Jurkat, Clone E6-1 (cell line): Measurements from ENCODE around the gene HBS1L.
A peak's percentile ranks its signal among the peaks of the same experiment; 100 is the strongest.
"Not testable (repeated sequence)": the region's sequence is repeated elsewhere in the genome, so short reads cannot be mapped to it uniquely, and the experiment has no call there.

Experiments used
- DNase-seq: peaks from one replicate; pipeline ENCODE4 v3.0.0-alpha.2; 2011; ENCODE audit warnings: low read depth, low spot score
- H3K4me3 ChIP-seq: 2 replicates; pipeline ENCODE4 v1.5.1; 2011; ENCODE audit warnings: mild to moderate bottlenecking, low read length, control low read depth, moderate library complexity

HBS1L gene

GRCh38 chr6:135084001-135084915, 29.6 kb upstream of the HBS1L start:
- H3K4me3 ChIP-seq: no peak overlapping the region

DNA sequence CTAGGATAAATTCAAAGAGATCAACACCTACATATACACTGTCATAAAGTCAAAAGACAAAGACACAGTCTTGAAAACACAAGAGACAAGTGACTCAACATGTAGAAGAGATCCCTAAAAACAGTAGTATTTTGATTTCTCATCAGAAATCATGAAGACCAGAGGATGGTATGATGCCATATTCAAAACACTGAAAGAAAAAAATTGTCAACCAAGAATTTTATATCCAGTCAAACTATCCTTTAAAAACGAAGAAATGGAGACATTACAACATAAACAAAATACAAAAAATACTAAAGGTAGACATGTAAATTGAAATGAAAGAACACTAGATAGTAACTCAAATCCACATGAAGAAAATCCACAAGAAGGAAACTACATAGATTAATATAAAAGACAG, 27.3 kb upstream of the HBS1L start:
- no peak for DNase-seq
- no peak overlapping the region for H3K4me3 ChIP-seq

More at GRCh38 chr6:135084001-135084915, 29.6 kb upstream of the HBS1L start:
- DNase-seq: peak; percentile 62

- no peak for DNase-seq
- H3K4me3 ChIP-seq: no peak overlapping the region
These were observed 20.4 kb upstream of the HBS1L start for GRCh38 chr6:135075018-135075417.

DNA sequence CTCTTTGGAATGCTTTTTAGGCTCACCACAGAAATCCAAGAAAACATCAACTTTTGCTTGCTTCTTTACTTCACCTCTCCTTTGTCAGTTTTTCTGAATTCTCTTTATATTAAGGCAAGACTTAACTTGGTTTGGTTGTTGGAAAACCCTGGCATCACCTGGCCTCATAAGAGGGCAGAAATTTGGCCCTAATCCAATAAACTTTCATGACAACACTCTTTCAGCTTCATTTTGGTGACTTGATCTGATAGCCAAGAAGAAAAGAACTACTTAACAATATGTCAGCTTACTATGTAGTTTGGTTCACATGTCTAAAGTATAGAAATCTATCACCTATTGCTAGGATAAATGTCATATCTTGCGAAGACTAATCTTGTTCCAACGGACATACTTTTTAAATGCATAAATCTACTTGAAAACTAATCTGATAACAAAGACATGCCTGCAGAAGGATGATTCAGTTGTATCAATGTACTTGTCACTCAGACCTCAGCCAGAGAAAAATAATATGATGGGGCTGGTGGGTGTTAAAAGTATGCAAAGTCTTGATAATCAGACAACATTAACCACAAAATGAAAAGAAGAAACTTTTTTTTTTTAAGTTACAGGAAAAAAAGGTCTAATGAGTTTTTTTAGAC, 19.3 kb upstream of the HBS1L start:
- H3K4me3 ChIP-seq: no peak overlapping the region
- DNase-seq: no peak

DNA sequence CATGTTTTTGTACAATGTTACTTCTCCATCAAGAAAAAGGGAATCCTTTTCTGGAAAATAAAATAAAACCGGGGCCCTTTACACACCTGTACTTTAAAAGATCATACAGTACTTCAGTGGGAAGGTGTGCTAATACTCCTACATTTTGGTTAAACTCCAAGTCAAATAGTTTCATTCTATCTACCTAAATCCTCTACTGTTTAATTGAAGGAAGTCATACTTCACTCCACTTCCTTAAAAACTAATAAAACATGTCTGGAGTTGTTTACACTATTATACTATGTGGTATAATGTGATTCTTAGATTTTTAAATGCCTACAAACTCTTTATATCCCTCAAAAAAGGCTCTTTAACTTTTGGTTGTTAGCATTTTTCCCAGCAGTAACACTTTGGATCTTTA, 18.6 kb upstream of the HBS1L start:
- H3K4me3 ChIP-seq: no peak overlapping the region
- DNase-seq: no peak

GRCh38 chr6:135072753-135073152, 18.1 kb upstream of the HBS1L start:
- no peak overlapping the region for H3K4me3 ChIP-seq
- DNase-seq: no peak

- no peak overlapping the region for H3K4me3 ChIP-seq
- no peak for DNase-seq
These were observed 16.9 kb upstream of the HBS1L start for GRCh38 chr6:135071541-135071940.

GRCh38 chr6:135067911-135068310, 13.3 kb upstream of the HBS1L start:
- no peak overlapping the region for H3K4me3 ChIP-seq
- DNase-seq: no peak

GRCh38 chr6:135066806-135067205, 12.2 kb upstream of the HBS1L start:
- no peak overlapping the region for H3K4me3 ChIP-seq
- no peak for DNase-seq

- DNase-seq: no peak
These were observed 11.8 kb upstream of the HBS1L start for GRCh38 chr6:135066397-135066796.

GRCh38 chr6:135064586-135064985, 10.0 kb upstream of the HBS1L start:
- no peak for DNase-seq
- H3K4me3 ChIP-seq: no peak overlapping the region

More at GRCh38 chr6:135066397-135066796, 11.8 kb upstream of the HBS1L start:
- no peak overlapping the region for H3K4me3 ChIP-seq

- no peak overlapping the region for H3K4me3 ChIP-seq
- DNase-seq: no peak
These were observed 9.3 kb upstream of the HBS1L start for GRCh38 chr6:135063926-135064325.

GRCh38 chr6:135062735-135063134, 8.1 kb upstream of the HBS1L start:
- H3K4me3 ChIP-seq: no peak overlapping the region
- DNase-seq: no peak

GRCh38 chr6:135060076-135060475, 5.5 kb upstream of the HBS1L start:
- no peak for DNase-seq
- H3K4me3 ChIP-seq: no peak overlapping the region

- DNase-seq, H3K4me3 ChIP-seq: not testable (repeated sequence)
These were observed 3.7 kb upstream of the HBS1L start for GRCh38 chr6:135058299-135058698.

GRCh38 chr6:135056632-135057031, 2.0 kb upstream of the HBS1L start:
- no peak for DNase-seq
- H3K4me3 ChIP-seq: no peak overlapping the region

- DNase-seq: peak; percentile 46
- peak overlapping the region; percentile 71 for H3K4me3 ChIP-seq
These were observed 425 bp downstream of the HBS1L start for GRCh38 chr6:135054226-135054568.

DNA sequence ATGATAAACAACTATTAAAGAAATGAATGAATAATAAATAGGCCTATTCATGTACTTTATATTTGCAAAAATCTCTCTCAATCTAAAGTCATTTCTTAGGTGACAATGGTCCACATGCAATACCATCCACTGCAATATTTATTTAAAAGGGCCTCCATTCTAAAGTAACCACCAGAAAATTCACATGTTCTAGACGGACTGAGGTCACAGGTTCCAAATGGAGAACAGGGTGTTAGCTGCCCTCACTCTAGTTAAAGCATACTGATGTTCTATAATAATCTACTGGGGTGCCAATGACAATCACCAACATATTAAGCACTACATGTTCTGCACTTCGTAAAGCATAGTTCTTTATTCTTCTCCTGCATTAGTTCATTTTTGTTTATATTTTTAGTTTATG, 1.2 kb downstream of the HBS1L start:
- DNase-seq: no peak
- peak overlapping the region; percentile 71 for H3K4me3 ChIP-seq

GRCh38 chr6:135052939-135053338, 1.7 kb downstream of the HBS1L start:
- DNase-seq: no peak
- peak overlapping the region; percentile 71 for H3K4me3 ChIP-seq

GRCh38 chr6:135048915-135049314, 5.7 kb downstream of the HBS1L start:
- no peak overlapping the region for H3K4me3 ChIP-seq
- no peak for DNase-seq

- no peak for DNase-seq
- H3K4me3 ChIP-seq: no peak overlapping the region
These were observed 7.3 kb downstream of the HBS1L start for GRCh38 chr6:135047336-135047735.
